BLaER1 treated with 17β-estradiol and CSF1 and Interleukin-3, amounts not matched to agents 10 nM and 100 nM (cell line): ENCODE data around the gene ISCA2.

Experiments
- H3K27ac ChIP-seq, 11 experiments: shearing (Covaris generic); formaldehyde crosslinking; 2 replicates each; pipeline ENCODE4 v1.8.1; 2022
- H3K27me3 ChIP-seq, 11 experiments: shearing (Covaris generic); formaldehyde crosslinking; 2 replicates each; pipeline ENCODE4 v1.8.1; 2022
- H3K36me3 ChIP-seq, 11 experiments: shearing (Covaris generic); formaldehyde crosslinking; 2 replicates each; pipeline ENCODE4 v1.8.1; 2022
- H3K4me1 ChIP-seq, 10 experiments: shearing (Covaris generic); formaldehyde crosslinking; 2 replicates each; pipeline ENCODE4 v1.8.1; 2022
- H3K4me2 ChIP-seq, 11 experiments: shearing (Covaris generic); formaldehyde crosslinking; 2 replicates each; pipeline ENCODE4 v1.8.1; 2022
- H3K4me3 ChIP-seq, 10 experiments: shearing (Covaris generic); formaldehyde crosslinking; 2 replicates each; pipeline ENCODE4 v1.8.1; 2022
- H3K9ac ChIP-seq, 11 experiments: shearing (Covaris generic); formaldehyde crosslinking; 2 replicates each; pipeline ENCODE4 v1.8.1; 2022
- H3K9me3 ChIP-seq, 11 experiments: shearing (Covaris generic); formaldehyde crosslinking; replicated peaks in 1 of 11; 2 replicates each; pipeline ENCODE4 v1.8.1; 2022
- H4K20me1 ChIP-seq, 11 experiments: shearing (Covaris generic); formaldehyde crosslinking; 2 replicates each; pipeline ENCODE4 v1.8.1; 2022
- Cebpa-rat ChIP-seq, 11 experiments: shearing (Covaris generic); IDR thresholded peaks; 2 replicates each; pipeline ENCODE4 v1.8.1; 2022

The ISCA2 gene

GRCh38 chr14:74543771-74544438 is 50.3 kb downstream of the ISCA2 start:
- no peak overlapping the region for H3K27ac ChIP-seq
- no peak overlapping the region for H3K4me3 ChIP-seq
- H3K27me3 ChIP-seq, result no peaks in the 10 kb centered on the region
- H3K4me2 ChIP-seq, result no peak overlapping the region
- no peaks in the 10 kb centered on the region; a peak in 2 of 22 replicates for H4K20me1 ChIP-seq
- H3K36me3 ChIP-seq, result no peaks in the 10 kb centered on the region
- H3K4me1 ChIP-seq, result peaks cover 0 to 12% (median 9%) of the 10 kb centered on the region in 10 experiments; a peak in 14 of 20 replicates
- no peak for TF ChIP-seq Cebpa-rat (IDR thresholded peaks at IDR 0.05)
- H3K9me3 ChIP-seq, result no peaks in the 10 kb centered on the region
- no peak overlapping the region for H3K9ac ChIP-seq

- Histone ChIP-seq H3K4me2 (no peak overlapping the region), H3K9ac (no peak overlapping the region), H3K4me1 (peaks cover 0 to 8% (median 0%) of the 10 kb centered on the region in 10 experiments; a peak in 3 of 20 replicates), H3K27me3 (no peaks in the 10 kb centered on the region), H3K27ac (no peak overlapping the region), H3K4me3 (no peak overlapping the region), H3K9me3 (no peaks in the 10 kb centered on the region), H4K20me1 (no peaks in the 10 kb centered on the region; a peak in 2 of 22 replicates), H3K36me3 (no peaks in the 10 kb centered on the region)
- no peak for TF ChIP-seq Cebpa-rat (IDR thresholded peaks at IDR 0.05)
These were observed 51.8 kb downstream of the ISCA2 start for GRCh38 chr14:74545386-74545785.

- Histone ChIP-seq H3K27me3 (no peaks in the 10 kb centered on the region), H3K4me2 (no peak overlapping the region), H3K9ac (no peak overlapping the region), H3K27ac (no peak overlapping the region), H3K4me1 (peaks cover 0 to 7% (median 0%) of the 10 kb centered on the region in 10 experiments; a peak in 1 of 20 replicates), H4K20me1 (no peaks in the 10 kb centered on the region; a peak in 2 of 22 replicates), H3K4me3 (no peak overlapping the region), H3K9me3 (no peaks in the 10 kb centered on the region), H3K36me3 (no peaks in the 10 kb centered on the region)
- TF ChIP-seq Cebpa-rat (IDR thresholded peaks at IDR 0.05), result no peak
These were observed 52.9 kb downstream of the ISCA2 start for GRCh38 chr14:74546416-74546815.
